HG03575 (cell line): ENCODE results near the gene BMP4.

Experiments
- ATAC-seq: cut with Tn5 transposase; IDR thresholded peaks from one replicate; pipeline ENCODE4 v1.9.1; 2021; ENCODE audit not compliant: unreplicated experiment, insufficient number of reproducible peaks, low FRiP score; ENCODE audit errors: extremely low read depth

The BMP4 gene

GRCh38 chr14:53948205-53948884, 8.3 kb downstream of the BMP4 start:
- ATAC-seq: no peak

GRCh38 chr14:53947452-53948204, 9.0 kb downstream of the BMP4 start:
- no peak for ATAC-seq

GRCh38 chr14:53947094-53947445, 9.6 kb downstream of the BMP4 start:
- no peak for ATAC-seq

- ATAC-seq: no peak
Observed at GRCh38 chr14:53946404-53947093, 10.1 kb downstream of the BMP4 start.

- ATAC-seq: no peak
Observed at GRCh38 chr14:53946071-53946403, 10.6 kb downstream of the BMP4 start.

- no peak for ATAC-seq
Observed at GRCh38 chr14:53943751-53944083, 12.9 kb downstream of the BMP4 start.

GRCh38 chr14:53942970-53943750, 13.5 kb downstream of the BMP4 start:
- ATAC-seq: no peak

GRCh38 chr14:53938136-53938837, 18.3 kb downstream of the BMP4 start:
- no peak for ATAC-seq

- no peak for ATAC-seq
Observed at GRCh38 chr14:53934778-53935414, 21.7 kb downstream of the BMP4 start.

- ATAC-seq: no peak
Observed at GRCh38 chr14:53932966-53933365, 23.7 kb downstream of the BMP4 start.

- ATAC-seq: no peak
Observed at GRCh38 chr14:53929871-53930715, 26.5 kb downstream of the BMP4 start.

- no peak for ATAC-seq
Observed at GRCh38 chr14:53927171-53927570, 29.5 kb downstream of the BMP4 start.

- ATAC-seq: no peak
Observed at GRCh38 chr14:53925201-53925766, 31.3 kb downstream of the BMP4 start.

GRCh38 chr14:53924753-53925152, 31.9 kb downstream of the BMP4 start:
- no peak for ATAC-seq

- no peak for ATAC-seq
Observed at GRCh38 chr14:53921027-53921426, 35.6 kb downstream of the BMP4 start.

- no peak for ATAC-seq
Observed at GRCh38 chr14:53916239-53916638, 40.4 kb downstream of the BMP4 start.

- ATAC-seq: no peak
Observed at GRCh38 chr14:53915364-53916014, 41.1 kb downstream of the BMP4 start.
